NCI-H82 treated with DMSO at 0.1 percent for 48 hours (cell line): ENCODE results near the gene MEGF6.

ENCODE experiments used
- DNase-seq: peaks from one replicate; lab custom pipeline; 2025; ENCODE audit not compliant: unreplicated experiment; lab: John Stamatoyannopoulos, UW

The MEGF6 gene

DNA sequence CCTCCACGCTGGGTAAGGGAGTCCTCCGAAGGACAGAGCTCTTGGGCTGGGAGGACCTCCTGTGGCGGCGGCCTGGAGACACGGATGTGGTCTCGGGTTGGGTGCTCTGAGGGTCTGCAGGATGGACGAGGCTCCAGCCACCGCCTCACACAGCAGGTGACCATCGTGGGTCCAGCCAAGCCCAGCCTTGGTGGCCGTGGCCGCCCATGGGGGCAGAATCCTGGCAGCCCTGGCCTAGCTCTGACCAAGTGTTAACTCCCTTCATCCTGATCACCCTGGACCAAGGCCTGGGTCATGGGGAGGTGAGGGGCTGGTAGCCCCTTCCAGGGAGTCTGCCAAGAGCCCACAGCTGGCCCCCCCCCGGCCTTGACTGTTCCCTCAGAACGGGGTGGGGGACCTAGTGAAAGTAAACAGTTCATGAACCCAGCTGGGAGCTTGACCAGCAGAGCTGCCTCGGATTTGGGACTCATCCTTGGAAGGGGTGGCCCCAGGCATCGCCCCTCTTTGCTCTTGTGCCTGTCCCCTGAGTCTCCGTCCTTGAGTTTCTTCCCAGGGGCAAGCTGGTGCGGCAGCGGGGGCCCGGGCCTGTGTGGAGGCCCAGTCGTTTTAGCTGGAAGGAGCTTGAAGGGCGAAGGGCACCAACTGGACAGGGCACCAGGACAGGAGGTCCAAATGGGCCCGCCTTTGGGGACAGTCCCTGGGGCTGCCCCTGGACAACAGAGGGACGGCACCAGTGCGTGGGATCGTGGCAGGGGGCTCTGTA lies 139.0 kb downstream of the MEGF6 start:
- DNase-seq, result no peak

DNA sequence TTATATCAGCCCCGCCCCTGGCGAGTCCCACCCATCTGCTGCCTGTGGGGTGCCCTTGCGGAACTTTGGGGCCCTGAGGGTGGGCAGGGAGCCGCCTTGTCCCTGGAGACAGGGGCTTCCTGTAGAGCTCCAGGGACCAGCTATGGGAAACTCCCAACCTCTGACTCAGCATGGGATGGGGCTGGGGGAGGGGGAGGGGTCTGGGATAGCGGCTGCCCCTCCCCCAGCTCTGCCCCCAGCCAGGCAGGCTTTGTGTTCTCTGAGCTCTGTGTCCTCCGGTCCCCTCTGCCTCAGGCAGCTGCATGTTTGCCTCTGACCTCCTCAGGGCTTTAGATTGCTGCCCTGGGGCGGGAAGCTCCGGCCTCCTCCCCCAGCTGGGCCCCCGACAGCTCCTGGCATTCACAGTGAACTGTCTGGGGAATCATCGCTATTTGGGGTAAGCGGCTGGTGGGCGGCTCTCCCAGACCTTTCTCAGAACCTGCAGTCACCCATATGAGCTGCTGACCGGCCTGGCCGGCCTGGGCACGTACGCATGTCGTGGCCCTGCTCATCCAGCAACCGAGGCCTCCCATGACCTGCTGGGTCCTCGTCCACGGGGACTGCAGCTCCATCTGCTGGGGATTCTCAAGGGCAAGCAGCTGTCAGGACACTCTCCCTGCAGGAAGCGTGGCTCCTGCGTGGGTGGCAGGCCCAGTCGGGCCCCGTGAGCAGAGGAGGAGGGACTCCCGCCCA lies 139.8 kb downstream of the MEGF6 start:
- no peak for DNase-seq

DNA sequence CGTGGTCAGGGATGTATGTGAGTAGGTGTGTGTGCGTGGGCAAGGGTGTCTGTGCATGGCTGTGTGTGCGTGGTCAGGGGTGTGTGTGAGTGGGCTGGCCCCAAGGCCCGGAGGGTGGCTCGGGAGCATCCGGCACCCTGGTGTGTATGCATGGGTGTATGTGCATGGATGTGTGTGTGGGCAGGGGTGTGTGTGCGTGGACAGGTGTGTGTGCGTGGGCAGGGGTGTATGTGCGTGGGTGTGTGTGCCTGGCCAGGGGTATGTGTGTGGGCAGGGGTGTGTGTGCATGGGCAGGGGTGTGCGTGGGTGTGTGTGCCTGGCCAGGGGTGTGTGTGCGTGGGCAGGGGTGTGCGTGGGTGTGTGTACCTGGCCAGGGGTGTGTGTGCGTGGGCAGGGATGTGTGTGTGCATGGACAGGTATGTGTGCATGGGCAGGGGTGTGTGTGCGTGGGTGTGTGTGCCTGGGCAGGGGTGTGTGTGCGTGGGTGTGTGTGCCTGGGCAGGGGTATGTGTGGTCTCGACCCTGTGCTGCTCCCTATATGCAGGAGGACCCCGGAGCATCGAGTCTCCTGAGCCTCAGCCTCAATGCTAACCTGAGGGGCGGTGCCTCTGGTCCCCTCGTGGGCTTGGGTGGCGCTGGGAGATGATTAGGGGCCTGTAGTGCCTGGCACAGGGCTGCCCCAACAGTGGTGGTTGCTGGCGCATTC lies 140.5 kb downstream of the MEGF6 start:
- DNase-seq, result no peak

DNA sequence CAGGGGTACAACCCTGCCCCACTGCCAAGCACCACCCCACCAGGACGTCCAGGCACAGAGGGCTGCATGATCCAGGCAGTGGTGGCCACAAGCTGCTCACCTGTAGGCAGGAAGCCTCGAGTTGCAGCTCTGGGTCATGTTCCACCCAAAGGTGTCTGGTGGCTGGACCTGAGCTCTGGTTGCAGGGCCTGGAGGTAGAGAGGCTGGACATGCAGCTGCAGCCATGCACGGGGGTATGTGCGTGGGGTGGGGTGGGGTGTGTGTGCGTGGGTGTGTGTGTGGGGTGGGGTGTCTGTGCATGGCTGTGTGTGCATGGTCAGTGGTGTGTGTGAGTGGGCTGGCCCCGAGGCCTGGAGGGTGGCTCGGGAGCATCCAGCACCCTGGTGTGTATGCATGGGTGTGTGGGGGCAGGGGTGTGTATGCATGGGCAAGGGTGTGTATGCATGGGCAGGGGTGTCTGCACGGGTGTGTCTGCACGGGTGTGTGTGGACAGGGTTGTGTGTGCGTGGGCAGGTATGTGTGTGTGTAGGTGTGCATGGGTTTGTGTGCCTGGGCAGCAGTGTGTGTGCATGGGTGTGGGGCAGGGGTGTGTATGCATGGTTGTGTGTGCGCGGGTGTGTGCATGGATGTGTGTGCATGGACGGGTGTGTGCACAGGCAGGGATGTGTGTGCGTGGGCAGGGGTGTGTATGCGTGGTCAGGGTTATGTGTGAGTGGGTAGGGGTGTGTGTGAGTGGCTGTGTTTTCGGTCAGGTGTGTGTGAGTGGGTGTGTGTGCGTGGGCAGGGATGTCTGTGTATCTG lies 141.3 kb downstream of the MEGF6 start:
- no peak for DNase-seq

DNA sequence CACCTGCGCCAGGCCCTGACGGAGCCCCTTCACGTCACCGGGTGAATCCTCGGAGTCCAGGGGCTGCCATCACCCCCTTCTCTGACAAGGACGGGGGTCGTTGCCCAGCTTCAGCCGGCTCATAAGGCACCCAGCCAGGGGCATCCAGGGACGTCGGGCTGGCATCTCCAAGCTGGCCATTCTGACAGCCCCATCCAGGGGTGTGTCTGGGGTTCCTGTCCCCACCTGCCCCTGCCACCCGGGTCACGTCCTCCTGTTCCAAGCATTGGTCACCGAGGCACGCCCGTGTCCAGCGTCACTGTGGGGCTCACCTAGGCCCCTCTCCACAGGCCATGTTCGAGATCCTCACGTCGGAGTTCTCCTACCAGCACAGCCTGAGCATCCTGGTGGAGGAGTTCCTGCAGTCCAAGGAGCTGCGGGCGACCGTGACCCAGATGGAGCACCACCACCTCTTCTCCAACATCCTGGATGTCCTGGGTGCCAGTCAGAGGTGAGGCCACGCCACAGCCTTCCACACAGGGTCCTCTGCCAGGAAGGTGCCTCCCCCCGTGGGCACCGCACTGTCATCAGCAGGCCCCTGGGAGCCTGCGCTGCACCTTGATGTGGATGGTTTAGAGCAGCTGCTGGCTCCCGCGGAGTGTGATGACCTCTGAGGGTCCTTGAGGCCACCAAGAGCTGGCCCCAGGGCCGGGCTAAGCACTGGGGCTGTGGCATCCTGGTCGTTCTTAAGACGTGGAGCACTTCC lies 142.0 kb downstream of the MEGF6 start:
- no peak for DNase-seq

DNA sequence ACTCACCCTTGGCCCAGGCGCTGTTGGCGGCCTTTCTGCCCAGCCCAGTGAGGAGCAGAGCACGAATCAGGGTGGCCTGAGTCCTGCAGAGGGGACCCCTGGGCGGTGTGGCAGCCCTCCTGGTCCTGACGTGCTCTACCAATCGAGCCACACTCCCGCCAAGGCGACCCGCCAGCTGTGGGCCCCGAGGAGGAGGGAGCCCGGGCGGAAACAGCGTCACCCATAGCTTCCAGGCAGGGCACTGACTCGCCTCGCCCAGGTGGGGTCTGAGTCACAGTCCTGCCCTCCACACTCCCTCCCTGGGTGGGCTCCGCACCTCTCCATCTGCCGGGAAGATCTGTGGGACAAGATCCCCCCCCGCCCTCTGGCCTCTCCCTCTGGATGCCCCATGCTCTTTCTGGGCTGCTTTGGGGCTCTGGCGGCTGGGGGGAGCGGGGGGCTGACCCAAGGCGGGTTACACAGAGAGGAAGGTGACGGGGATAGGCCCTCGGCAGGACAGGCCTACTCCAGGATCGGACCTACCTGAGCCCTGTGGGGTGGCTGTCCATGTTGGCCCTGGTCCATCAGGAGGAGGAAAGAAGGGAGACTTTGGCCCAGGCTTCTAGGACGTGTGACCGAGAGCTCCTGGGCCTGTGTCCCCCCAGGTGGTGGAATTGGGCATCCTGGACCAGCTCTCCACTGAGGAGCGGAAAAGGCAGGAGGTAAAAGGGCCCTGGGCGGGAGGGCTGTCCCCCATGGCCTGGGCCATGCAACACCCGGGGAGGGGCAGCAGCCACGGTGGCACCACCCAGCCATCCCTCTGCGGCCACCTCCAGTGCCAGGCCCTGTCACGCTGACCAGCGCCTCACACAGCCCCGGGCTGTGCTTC lies 142.8 kb downstream of the MEGF6 start:
- DNase-seq, result no peak

DNA sequence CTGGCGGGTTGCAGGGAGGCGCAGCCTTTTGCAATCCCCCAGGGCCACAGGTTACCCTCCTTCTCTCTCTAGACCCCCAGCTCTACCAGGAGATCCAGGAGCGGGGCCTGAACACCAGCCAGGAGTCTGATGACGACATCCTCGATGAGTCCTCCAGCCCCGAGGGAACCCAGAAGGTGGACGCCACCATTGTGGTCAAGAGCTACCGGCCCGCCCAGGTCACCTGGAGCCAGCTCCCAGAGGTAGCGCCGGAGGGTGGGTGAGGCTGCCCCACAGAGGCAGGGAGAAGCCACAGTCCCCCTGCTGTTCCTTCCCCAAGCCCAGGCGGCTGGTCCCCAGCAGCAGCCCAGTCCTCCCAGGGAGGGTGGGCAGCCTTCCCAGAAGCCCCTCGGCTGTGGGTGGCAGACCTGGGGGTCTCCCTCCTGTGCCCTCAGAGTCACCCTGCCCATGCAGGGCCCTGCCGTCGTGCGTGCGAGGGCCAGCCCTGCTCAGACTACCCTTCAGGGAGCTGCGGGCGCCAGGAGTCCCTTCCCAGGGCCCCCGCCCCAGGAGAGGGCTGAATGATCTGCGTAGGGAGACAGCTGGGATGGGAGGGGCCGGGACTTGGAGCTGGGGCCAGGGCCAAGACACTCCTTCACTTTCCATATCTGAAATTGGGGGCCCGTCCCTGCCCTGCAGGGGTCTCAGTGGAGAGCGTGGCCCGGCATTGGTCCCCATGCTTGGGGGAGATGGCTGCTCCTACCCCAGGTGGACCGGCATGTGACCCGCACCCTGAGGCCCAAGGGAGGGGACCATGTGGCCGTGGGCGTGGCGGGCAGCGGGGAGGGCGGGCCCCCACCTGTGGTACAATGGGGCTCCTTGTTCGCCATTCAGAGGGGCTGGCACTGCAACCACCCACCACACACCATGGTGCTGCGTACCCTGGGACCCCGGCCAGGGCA lies 143.9 kb downstream of the MEGF6 start:
- no peak for DNase-seq

DNA sequence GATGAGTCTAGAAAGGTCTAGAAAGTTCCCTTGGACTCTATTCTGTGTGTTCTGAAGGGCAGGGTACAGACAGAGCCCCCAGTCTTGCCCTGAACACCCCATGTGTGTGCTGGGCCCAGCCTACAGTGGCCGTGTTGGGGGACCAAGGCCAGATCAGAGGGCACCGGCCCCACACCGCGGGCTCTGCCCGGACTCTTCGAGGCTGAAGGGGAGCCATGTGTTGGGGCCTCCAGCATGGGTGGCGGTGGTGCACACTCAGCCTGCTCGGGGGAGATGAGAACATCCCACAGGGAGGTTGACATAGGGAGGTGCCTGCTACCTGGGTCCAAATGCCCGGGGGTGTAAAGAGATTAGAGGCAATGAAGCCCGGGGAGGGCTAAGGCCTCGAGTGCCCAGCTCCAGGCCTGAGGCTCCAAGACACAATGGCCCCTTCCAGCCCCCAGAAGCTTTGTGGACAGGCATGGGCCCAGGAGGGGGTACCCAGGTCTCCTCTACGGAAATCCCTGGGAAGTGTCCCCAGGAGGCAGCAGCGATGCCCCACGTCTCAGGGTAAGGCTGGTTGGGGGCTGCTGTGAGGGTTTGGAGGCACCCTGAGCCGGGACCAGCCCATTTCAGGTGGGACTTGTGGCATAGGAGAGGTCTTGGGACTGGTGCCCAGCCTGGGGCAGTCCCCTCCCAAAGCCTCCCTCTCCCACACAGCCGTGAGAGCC lies 144.8 kb downstream of the MEGF6 start:
- DNase-seq, result no peak

DNA sequence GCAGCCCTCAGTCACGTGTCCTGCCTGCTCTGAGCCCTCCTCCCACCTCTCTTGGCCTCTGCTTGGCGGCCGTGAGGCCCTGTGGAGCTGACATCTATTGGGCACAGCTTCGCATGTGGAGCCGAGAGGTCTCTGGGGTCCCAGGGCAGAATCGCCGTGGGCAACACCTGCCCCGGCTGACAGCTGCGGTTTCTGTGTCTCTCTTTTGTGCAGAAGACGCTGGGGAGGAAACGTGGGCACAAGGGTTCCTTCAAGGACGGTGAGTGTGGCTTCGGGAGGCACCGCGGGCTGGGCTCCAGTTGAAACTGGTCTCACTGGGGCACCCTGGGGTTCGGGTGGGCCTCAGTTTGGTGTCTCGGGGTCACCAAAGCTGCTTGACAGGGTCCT lies 145.4 kb downstream of the MEGF6 start:
- DNase-seq, result no peak

DNA sequence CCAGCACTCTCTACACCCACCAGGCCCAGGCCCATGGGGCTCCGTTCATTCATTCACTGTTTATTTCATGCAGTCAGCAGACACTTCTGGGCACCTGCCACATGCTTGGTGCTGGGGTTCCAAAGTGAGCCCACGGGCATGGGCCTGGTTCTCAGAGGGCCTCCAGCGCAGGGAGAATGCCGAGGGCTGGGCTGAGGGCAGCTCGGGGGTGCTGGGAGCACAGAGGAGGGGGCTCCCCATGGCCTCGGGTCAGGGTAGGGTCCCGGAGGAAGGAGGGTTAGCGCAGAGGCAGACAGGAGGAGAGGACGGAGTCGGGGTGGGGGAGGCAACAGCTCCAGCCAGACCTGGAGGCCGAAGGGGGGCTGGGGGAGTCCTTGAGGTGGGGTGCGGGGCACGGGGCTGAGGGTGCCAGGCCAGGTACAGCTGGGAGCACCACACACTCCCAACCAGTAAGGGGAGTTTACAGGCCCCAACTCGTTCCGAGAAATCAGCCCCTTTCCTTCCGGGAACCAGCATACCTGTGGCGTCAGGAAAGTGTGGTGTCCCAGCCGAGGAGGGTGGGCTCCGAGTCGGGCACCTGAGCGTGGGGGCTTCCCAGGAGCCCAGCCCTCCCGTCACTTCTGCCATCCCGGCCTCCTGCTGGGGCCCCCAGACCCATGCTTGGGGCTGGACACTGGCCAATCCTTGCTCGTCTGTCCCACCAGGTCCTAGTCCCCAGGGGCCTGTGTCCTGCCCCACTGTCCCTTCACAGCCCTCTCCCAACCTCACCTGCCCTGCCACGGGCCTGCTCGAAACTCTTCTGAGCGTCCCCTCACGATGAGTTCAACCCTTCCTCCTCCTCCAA lies 146.0 kb downstream of the MEGF6 start:
- no peak for DNase-seq

DNA sequence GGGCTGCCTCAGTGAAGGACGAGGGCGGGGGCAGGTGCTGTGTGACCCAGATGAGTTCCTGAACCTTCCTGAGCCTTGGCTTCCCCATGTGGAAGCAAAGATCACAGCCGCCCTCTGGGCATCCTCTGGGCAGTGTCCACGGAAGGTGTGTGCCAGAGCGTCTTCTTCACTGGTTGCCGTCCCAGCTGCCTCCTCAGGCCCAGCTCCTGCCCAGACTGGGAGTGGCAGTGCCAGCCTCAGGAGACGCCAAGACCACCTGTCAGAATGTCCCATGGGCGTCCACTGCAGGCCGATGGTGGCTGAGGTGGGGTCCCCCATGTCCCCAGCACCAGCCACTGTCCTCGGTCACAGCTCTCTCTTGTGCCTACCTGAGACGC lies 146.7 kb downstream of the MEGF6 start:
- DNase-seq, result no peak

DNA sequence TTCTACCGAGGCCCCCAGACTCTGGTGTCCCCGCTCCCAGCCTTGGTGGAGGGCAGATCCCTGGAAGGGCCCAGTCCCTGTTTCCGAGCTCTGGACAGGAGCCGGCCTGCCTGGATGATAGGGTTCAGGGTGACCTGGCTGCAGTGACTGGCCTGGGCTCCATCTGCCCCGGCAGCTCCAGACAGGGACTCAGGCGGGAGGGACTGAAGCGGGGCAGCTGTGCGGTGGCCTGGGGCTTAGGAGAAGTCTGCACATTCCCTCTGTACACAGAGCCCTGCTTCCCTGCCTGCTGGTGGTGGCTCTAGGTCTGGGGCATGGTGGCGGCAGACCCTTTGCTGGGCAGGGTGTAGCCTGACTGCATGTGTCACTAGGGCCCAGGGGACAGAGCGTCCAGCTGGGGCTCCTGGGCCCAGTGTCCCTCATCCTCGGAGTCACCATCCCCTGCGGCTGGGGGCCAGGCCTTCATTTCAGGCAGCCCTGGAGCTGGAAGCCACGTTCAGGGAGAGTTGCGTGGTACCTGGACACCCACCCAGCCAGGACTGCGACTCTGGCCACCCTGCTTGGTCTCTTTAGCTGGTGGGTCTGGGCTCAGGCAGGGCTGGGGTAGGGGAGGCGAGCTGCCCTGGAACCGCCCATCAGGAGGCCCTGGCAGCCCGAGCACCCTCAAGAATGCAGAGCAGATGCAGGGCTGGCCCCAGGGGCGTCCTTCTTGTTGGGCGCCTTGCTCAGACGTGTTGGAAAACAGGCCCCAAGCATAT lies 147.2 kb downstream of the MEGF6 start:
- DNase-seq, result no peak

DNA sequence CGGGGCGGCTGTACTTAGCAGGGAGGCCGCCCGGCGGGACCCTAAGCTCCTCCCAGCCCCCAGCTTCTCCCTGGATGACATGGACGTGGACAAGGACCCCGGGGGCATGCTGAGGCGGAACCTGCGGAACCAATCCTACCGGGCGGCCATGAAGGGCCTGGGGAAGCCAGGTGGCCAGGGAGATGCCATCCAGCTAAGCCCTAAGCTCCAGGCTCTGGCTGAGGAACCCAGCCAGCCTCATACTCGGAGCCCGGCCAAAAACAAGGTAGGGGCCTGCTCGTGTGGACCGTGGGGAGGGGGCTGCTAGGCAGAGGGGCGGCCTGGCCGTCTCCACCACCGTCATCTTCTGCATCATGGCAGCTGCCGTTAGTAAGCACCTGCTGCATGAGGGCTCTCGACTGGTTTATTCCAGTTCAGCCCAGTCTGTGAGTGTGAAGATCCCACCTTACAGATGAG lies 147.9 kb downstream of the MEGF6 start:
- no peak for DNase-seq

DNA sequence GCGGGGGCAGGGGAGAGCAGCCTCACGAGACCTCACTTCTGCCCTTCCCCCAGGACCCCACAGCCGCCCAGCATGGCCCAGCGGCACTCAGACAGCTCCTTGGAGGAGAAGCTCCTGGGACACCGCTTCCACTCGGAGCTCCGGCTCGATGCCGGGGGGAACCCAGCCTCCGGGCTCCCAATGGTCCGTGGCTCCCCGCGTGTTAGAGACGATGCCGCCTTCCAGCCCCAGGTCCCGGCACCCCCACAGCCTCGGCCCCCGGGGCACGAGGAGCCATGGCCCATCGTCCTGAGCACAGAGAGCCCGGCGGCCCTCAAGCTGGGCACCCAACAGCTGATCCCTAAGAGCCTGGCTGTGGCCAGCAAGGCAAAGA lies 148.3 kb downstream of the MEGF6 start:
- DNase-seq, result no peak

DNA sequence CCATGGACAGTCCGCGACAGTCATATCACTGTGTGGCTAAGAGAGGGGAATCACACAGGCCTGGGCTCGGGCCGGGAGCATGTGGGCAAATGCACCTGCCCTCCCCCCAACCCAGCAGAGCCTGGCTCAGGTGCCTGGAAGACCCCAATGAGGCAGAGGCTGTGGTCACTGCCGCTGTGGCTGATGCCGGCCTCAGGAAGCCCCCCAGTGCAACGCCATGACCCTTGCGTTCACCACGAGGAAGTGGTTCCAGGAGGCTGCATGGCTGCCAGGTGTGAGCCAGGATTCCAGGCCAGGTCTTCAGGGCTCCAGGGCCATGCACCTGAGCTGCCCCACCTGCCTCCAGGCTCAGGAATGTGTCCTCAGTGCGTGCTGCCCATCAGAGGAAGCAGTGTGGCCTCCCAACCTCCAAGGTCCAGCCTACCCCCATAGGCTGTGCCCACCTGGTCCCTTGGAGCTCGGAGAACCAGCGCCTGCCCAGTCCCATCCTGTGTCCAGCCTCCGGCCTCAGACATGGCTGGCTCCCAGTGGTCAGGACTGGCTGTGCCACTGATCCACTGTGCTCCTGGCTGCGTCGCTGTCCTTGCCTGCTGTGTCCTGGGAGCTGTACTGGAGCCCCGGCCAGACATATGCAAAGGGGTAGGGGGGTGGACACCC lies 148.8 kb downstream of the MEGF6 start:
- no peak for DNase-seq

DNA sequence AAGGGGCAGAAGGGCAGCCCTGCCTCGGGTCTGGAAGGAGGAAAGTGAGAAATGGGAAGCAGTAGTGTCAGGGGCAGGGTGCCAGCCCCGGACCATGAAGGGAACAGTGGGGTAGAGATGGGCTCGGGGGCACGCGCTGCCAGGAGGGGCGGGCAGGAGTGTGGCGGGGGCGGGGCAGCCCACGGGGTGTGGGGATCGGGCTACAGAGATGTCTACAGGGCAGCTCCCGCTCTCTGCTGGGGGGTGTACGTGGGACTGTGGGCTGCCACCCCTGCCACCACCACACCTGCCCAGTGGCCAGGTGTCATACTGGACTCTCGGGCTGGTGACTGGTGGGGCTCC lies 149.4 kb downstream of the MEGF6 start:
- no peak for DNase-seq
